ENCODE data around the gene OR10J5.
"Not testable (repeated sequence)": the region's sequence is repeated elsewhere in the genome, so short reads cannot be mapped to it uniquely, and the experiment has no call there.

OR10J5 gene

DNA sequence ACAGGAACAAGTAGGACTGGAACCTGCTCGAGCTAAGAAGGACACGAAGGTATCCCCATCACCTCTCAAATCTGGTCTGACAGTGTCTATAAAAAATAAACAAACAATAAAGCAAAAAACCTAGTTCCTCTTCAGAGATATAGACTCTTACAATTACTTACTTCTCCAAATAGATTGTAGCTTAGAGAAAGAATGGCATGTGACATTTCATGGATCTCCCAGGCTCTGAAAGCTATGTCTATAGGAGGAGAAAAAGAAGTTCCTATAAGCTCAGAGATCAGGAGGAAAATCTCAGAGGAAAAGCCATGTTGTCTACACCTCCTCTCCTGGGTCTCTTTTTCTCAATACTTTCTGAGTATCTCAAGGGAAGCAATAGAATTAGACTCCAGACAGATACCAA is 12.3 kb upstream of the OR10J5 start:
- Histone ChIP-seq H3K9me3 (ENCODE audit: control insufficient read depth, insufficient read depth, low read depth, low read length) (no peaks in the 10 kb centered on the region), H3K36me3 (ENCODE audit: control insufficient read depth in 2 of 2, insufficient read depth in 1 of 2, low read length in 2 of 2) (no peaks in the 10 kb centered on the region), H3K4me3 (ENCODE audit: low read depth, low read length) (no peak overlapping the region), H3K27ac (ENCODE audit: extremely low read depth, low read depth, low read length) (no peak overlapping the region), H3K4me1 (ENCODE audit: control insufficient read depth, insufficient read depth, low read length) (no peaks in the 10 kb centered on the region)
- POLR2A ChIA-PET: no interaction called here
- CTCF ChIA-PET: no interaction called here
- no peak for TF ChIP-seq ZNF768 (tag by site-specific recombination; IDR thresholded peaks at IDR 0.05)
- TF ChIP-seq ZNF549 (tag by site-specific recombination; IDR thresholded peaks at IDR 0.05): no peak
- TF ChIP-seq BCL11A (tag by site-specific recombination; IDR thresholded peaks at IDR 0.05; ENCODE audit: low read depth): no peak
- no peak for TF ChIP-seq SP3 (tag by site-specific recombination; IDR thresholded peaks at IDR 0.05)
- TF ChIP-seq ZNF777 (tag by site-specific recombination; IDR thresholded peaks at IDR 0.05; ENCODE audit: borderline replicate concordance): no peak
- no peak for TF ChIP-seq ZNF350 (tag by site-specific recombination; IDR thresholded peaks at IDR 0.05)

- Histone ChIP-seq H3K27ac (ENCODE audit: extremely low read depth, low read depth, low read length) (no peak overlapping the region), H3K4me1 (ENCODE audit: control insufficient read depth, insufficient read depth, low read length) (no peaks in the 10 kb centered on the region), H3K4me3 (ENCODE audit: low read depth, low read length) (no peak overlapping the region), H3K9me3 (ENCODE audit: control insufficient read depth, insufficient read depth, low read depth, low read length) (no peaks in the 10 kb centered on the region), H3K36me3 (ENCODE audit: control insufficient read depth in 2 of 2, insufficient read depth in 1 of 2, low read length in 2 of 2) (no peaks in the 10 kb centered on the region)
- ChIA-PET CTCF (interaction anchor here (0.6 kb wide), 1 partner anchor 95 kb away, joined by 3 read pairs; no protein-coding TSS in a partner anchor), POLR2A (no interaction called here)
- TF ChIP-seq SETDB1 (IDR thresholded peaks at IDR 0.05; ENCODE audit: insufficient read length, low read length) (no peak), KLF16 (tag by site-specific recombination; IDR thresholded peaks at IDR 0.05) (no peak)
Observed at GRCh38 chr1:159532922-159533321, 2.9 kb downstream of the OR10J5 start.

GRCh38 chr1:159524792-159525191 is 11.0 kb downstream of the OR10J5 start:
- H3K9me3 ChIP-seq (ENCODE audit: control insufficient read depth, insufficient read depth, low read depth, low read length); H3K4me1 ChIP-seq (ENCODE audit: control insufficient read depth, insufficient read depth, low read length); H3K4me3 ChIP-seq (ENCODE audit: low read depth, low read length); POLR2A ChIA-PET; H3K27ac ChIP-seq (ENCODE audit: extremely low read depth, low read depth, low read length); H3K36me3 ChIP-seq (ENCODE audit: control insufficient read depth in 2 of 2, insufficient read depth in 1 of 2, low read length in 2 of 2): not testable (repeated sequence)
- CTCF ChIA-PET: interaction anchor here (0.5 kb wide), 1 partner anchor 249 kb away, joined by 3 read pairs; no protein-coding TSS in a partner anchor

DNA sequence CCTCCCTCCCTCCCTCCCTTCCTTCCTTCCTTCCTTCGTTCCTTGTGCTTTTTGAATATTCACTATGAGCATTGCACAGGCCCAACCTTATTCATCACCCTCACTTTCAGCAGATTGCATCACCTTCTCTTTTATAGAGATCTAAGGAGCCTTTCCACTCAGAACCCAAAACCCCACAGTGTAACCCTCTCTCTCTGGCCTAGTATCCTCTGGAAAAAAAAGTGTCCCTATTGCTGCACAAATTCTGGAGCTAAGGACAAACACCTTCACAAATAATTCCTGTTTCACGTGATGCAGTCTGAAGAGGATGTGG is 25.6 kb downstream of the OR10J5 start:
- ChIA-PET POLR2A (no interaction called here), CTCF (no interaction called here)
- Histone ChIP-seq H3K27ac (ENCODE audit: extremely low read depth, low read depth, low read length) (no peak overlapping the region), H3K36me3 (ENCODE audit: control insufficient read depth in 2 of 2, insufficient read depth in 1 of 2, low read length in 2 of 2) (no peaks in the 10 kb centered on the region), H3K9me3 (ENCODE audit: control insufficient read depth, insufficient read depth, low read depth, low read length) (no peaks in the 10 kb centered on the region), H3K4me1 (ENCODE audit: control insufficient read depth, insufficient read depth, low read length) (no peaks in the 10 kb centered on the region), H3K4me3 (ENCODE audit: low read depth, low read length) (no peak overlapping the region)
- TF ChIP-seq ZNF292 (tag by site-specific recombination; IDR thresholded peaks at IDR 0.05; ENCODE audit: borderline replicate concordance, low read depth) (no peak), ZNF488 (tag by site-specific recombination; IDR thresholded peaks at IDR 0.05) (no peak), GLIS2 (tag by site-specific recombination; IDR thresholded peaks at IDR 0.05) (no peak), ZNF558 (tag by site-specific recombination; IDR thresholded peaks at IDR 0.05) (no peak), PRDM1 (tag by site-specific recombination; IDR thresholded peaks at IDR 0.05) (no peak), ZNF529 (tag by site-specific recombination; IDR thresholded peaks at IDR 0.05; ENCODE audit: insufficient replicate concordance) (no peak), ZNF777 (tag by site-specific recombination; IDR thresholded peaks at IDR 0.05; ENCODE audit: borderline replicate concordance) (no peak), FEZF1 (tag by site-specific recombination; IDR thresholded peaks at IDR 0.05) (no peak), ZNF175 (tag by site-specific recombination; IDR thresholded peaks at IDR 0.05) (no peak), SCRT1 (tag by site-specific recombination; IDR thresholded peaks at IDR 0.05; ENCODE audit: borderline replicate concordance) (no peak), GFI1B (tag by site-specific recombination; IDR thresholded peaks at IDR 0.05) (no peak), KLF9 (tag by site-specific recombination; IDR thresholded peaks at IDR 0.05; ENCODE audit: low read depth) (no peak), ZNF18 (tag by site-specific recombination; IDR thresholded peaks at IDR 0.05) (no peak), ZNF266 (tag by site-specific recombination; IDR thresholded peaks at IDR 0.05; ENCODE audit: low read depth) (no peak), ZNF670 (tag by site-specific recombination; IDR thresholded peaks at IDR 0.05; ENCODE audit: low read depth) (no peak), PATZ1 (tag by site-specific recombination; IDR thresholded peaks at IDR 0.05) (no peak), ZNF571 (tag by site-specific recombination; IDR thresholded peaks at IDR 0.05) (no peak)
- TF ChIP-seq, protein P1, sequence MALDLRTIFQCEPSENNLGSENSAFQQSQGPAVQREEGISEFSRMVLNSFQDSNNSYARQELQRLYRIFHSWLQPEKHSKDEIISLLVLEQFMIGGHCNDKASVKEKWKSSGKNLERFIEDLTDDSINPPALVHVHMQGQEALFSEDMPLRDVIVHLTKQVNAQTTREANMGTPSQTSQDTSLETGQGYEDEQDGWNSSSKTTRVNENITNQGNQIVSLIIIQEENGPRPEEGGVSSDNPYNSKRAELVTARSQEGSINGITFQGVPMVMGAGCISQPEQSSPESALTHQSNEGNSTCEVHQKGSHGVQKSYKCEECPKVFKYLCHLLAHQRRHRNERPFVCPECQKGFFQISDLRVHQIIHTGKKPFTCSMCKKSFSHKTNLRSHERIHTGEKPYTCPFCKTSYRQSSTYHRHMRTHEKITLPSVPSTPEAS (tag by site-specific recombination; IDR thresholded peaks at IDR 0.05): no peak
